K562 (cell line): Measurements from ENCODE around the gene PPP3CB. TPM values are rescaled to one million over a fixed set of nuclear protein-coding genes. Genes with fewer than 3 reads are reported as not detected.
A peak's percentile ranks its signal among the peaks of the same experiment; 100 is the strongest.

ENCODE experiments used
- ARNT ChIP-seq, 2 experiments: fragments of 450-650 bp; IDR thresholded peaks; 2 replicates each; pipeline ENCODE4 v1.6.1; 2016; ENCODE audit warnings: mild to moderate bottlenecking in 1 of 2
- FOSL1 ChIP-seq: fragments of 200-800 bp; sonication (Bioruptor generic); conservative IDR thresholded peaks from 2 replicates; pipeline ENCODE4 v1.6.1; 2016; ENCODE audit warnings: missing genetic modification characterization, missing compliant biosample characterization
- HDGF ChIP-seq: fragments of 450-650 bp; IDR thresholded peaks from 2 replicates; pipeline ENCODE4 v1.6.1; 2016
- RREB1 ChIP-seq: fragments of 250-450 bp; sonication (Bioruptor Pico); IDR thresholded peaks from 2 replicates; pipeline ENCODE4 v1.4.0; 2020
- STAT5A ChIP-seq: IDR thresholded peaks from 2 replicates; pipeline ENCODE4 v1.6.1; 2012; ENCODE audit warnings: low read length, inconsistent platforms, borderline replicate concordance
- XRCC5 ChIP-seq: fragments of 200-400 bp; formaldehyde crosslinking; IDR thresholded peaks from 2 replicates; pipeline ENCODE4 v1.6.1; 2017; ENCODE audit warnings: low read depth, mild to moderate bottlenecking, low read length
- polyA plus RNA-seq, 8 experiments: library from polyadenylated mRNA; depleted of rRNA in 4 of 8; stranded (reverse) in 5 of 8; unstranded in 3 of 8; fragments of >200 nt; fragmentation: Nextera tagmentation in 2 of 8; fragmentation: Illumina TruSeq in 1 of 8; extraction: Ambion mirVana in 2 of 8; extraction: Trizol in 1 of 8; gene quantifications; 2 replicates each; pipeline versions ENCODE4 v1.2.1 to v1.2.3, GENCODE V29; 2011 to 2014; ENCODE audit warnings: inconsistent platforms in 1 of 8, missing spikeins in 1 of 8
- total RNA-seq, 7 experiments: library from RNA; depleted of rRNA in 6 of 7; stranded (reverse); fragments of >200 nt in 6 of 7; fragmentation: Illumina TruSeq in 2 of 7; extraction: Trizol in 2 of 7; gene quantifications; 2 replicates each; pipeline versions ENCODE4 v1.2.1 to v1.2.3, GENCODE V29; 2011 to 2021; ENCODE audit warnings: low replicate concordance in 1 of 7

PPP3CB gene
- total and polyA plus RNA-seq, 9 of the 15 experiments (the other 6 are each of a cell fraction or from before 2014, with no cell fraction given): 9.6 to 27.6 (median 17.8) TPM

- TF ChIP-seq RREB1 (no peak), FOSL1 (tag) (no peak), HDGF (no peak), ARNT (IDR thresholded peaks at IDR 0.05) (peak in 1 of 2 experiments; percentile 78; a peak in 1 of 4 replicates), STAT5A (peak; percentile 36; the same call in 1 of the 2 replicates), XRCC5 (0 out of 2 replicates have a peak, but pooled peaks have one; percentile 26)
Measured at GRCh38 chr10:73413108-73413527, 82.7 kb downstream of the PPP3CB start (continued).
